H1 (cell line): ENCODE measurements around the gene RBBP9. TPM values are rescaled to one million over a fixed set of nuclear protein-coding genes. Genes with fewer than 3 reads are reported as not detected.

Experiments used
- CTCF ChIA-PET: fragments of 300-600 bp; sonication (Branson Sonifier 250); formaldehyde crosslinking; loops from one replicate; lab custom pipeline; 2021; ENCODE audit not compliant: partially characterized antibody; lab: Charles Lee
- POLR2A ChIA-PET: fragments of 300-600 bp; sonication (Branson Sonifier 250); formaldehyde crosslinking; loops from one replicate; lab custom pipeline; 2021; ENCODE audit warnings: inconsistent platforms; ENCODE audit not compliant: partially characterized antibody; lab: Charles Lee
- DNase-seq, 2 experiments: peaks; one replicate each; pipeline versions ENCODE4 v3.0.0 to v3.0.0-alpha.2; 2010 to 2022; ENCODE audit warnings: low spot score in 2 of 2, low read depth in 1 of 2, mixed read lengths in 1 of 2
- FAIRE-seq: peaks from 2 replicates; lab custom pipeline; 2011; peaks lifted over from hg19 to GRCh38; lab: Jason Lieb, UNC
- H2AFZ ChIP-seq: 2 replicates; pipeline ENCODE4 v1.8.1; 2012; ENCODE audit warnings: low read length, inconsistent platforms
- H2AK5ac ChIP-seq: 2 replicates; pipeline ENCODE4 v1.6.1; 2013; ENCODE audit warnings: low read depth, low read length
- H2BK120ac ChIP-seq: replicated peaks from 2 replicates; pipeline ENCODE3; 2013; ENCODE audit warnings: low read depth, low read length, inconsistent platforms
- H2BK12ac ChIP-seq: 2 replicates; pipeline ENCODE4 v1.6.1; 2013; ENCODE audit warnings: low read depth, low read length
- H2BK15ac ChIP-seq: 2 replicates; pipeline ENCODE4 v1.6.1; 2013; ENCODE audit warnings: low read length
- H2BK20ac ChIP-seq: 2 replicates; pipeline ENCODE4 v1.6.1; 2013; ENCODE audit warnings: low read length
- H2BK5ac ChIP-seq: 2 replicates; pipeline ENCODE4 v1.6.1; 2013; ENCODE audit warnings: low read depth, low read length
- H3K14ac ChIP-seq: 2 replicates; pipeline ENCODE4 v1.6.1; 2013; ENCODE audit warnings: inconsistent platforms; ENCODE audit not compliant: insufficient read length
- H3K18ac ChIP-seq: 2 replicates; pipeline ENCODE4 v1.6.1; 2013; ENCODE audit warnings: low read length; ENCODE audit errors: extremely low read depth
- H3K23ac ChIP-seq: 2 replicates; pipeline ENCODE4 v1.6.1; 2013; ENCODE audit warnings: inconsistent platforms; ENCODE audit not compliant: insufficient read length
- H3K23me2 ChIP-seq: 2 replicates; pipeline ENCODE4 v1.6.1; 2013; ENCODE audit warnings: low read depth, low read length
- H3K27ac ChIP-seq: 2 replicates; pipeline ENCODE4 v1.6.1; 2011; ENCODE audit warnings: low read depth, low read length, inconsistent platforms
- H3K27me3 ChIP-seq, 4 experiments: replicated peaks in 1 of 4; 1 replicate in 1 of 4; 2 replicates in 3 of 4; pipeline versions ENCODE4 v1.6.1 to v1.8.1; 2011 to 2013; ENCODE audit warnings: low read length in 3 of 4, mild to moderate bottlenecking in 3 of 4, inconsistent platforms in 2 of 4, mixed read lengths in 2 of 4, moderate library complexity in 1 of 4; ENCODE audit not compliant: control insufficient read depth in 3 of 4, insufficient read depth in 3 of 4; ENCODE audit errors: extremely low read depth in 1 of 4
- H3K36me3 ChIP-seq, 4 experiments: 2 replicates each; pipeline versions ENCODE4 v1.6.1 to v1.8.1; 2011 to 2013; ENCODE audit warnings: mild to moderate bottlenecking in 4 of 4, low read length in 3 of 4, moderate library complexity in 2 of 4, control low read depth in 1 of 4, inconsistent platforms in 1 of 4; ENCODE audit not compliant: insufficient read depth in 4 of 4, control insufficient read depth in 2 of 4
- H3K4ac ChIP-seq: replicated peaks from 2 replicates; pipeline ENCODE3; 2013; ENCODE audit warnings: low read length, low read depth, mixed read lengths, inconsistent platforms; ENCODE audit not compliant: insufficient read length
- H3K4me1 ChIP-seq, 4 experiments: replicated peaks in 1 of 4; 1 replicate in 1 of 4; 2 replicates in 3 of 4; pipeline versions ENCODE4 v1.6.1 to v1.8.1; 2011 to 2013; ENCODE audit warnings: low read length in 3 of 4, inconsistent platforms in 2 of 4, mixed read lengths in 1 of 4; ENCODE audit not compliant: insufficient read depth in 4 of 4, control insufficient read depth in 3 of 4
- H3K4me2 ChIP-seq, 2 experiments: 2 replicates each; pipeline versions ENCODE4 v1.6.1 to v1.8.1; 2011 to 2013; ENCODE audit warnings: low read depth in 2 of 2, low read length in 2 of 2, control low read depth in 1 of 2, inconsistent platforms in 1 of 2, mild to moderate bottlenecking in 1 of 2; ENCODE audit not compliant: insufficient read depth in 1 of 2
- H3K4me3 ChIP-seq, 4 experiments: fragments of 200-600, 300-600 bp in 1 of 4; sonication (generic), shearing (Covaris generic), sonication (Bioruptor Twin) in 1 of 4; 2 replicates each; pipeline versions ENCODE4 v1.5.1 to v1.8.1; 2011 to 2016; ENCODE audit warnings: low read length in 4 of 4, low read depth in 3 of 4, control low read depth in 2 of 4, inconsistent platforms in 2 of 4, mild to moderate bottlenecking in 2 of 4, mixed read lengths in 1 of 4, moderate library complexity in 1 of 4; ENCODE audit not compliant: insufficient read depth in 2 of 4; ENCODE audit errors: extremely low read depth in 1 of 4
- H3K56ac ChIP-seq: replicated peaks from 2 replicates; pipeline ENCODE3; 2013; ENCODE audit warnings: low read depth, mild to moderate bottlenecking, mixed read lengths, low read length, inconsistent platforms; ENCODE audit not compliant: insufficient read length
- H3K79me1 ChIP-seq: 2 replicates; pipeline ENCODE4 v1.6.1; 2013; ENCODE audit warnings: low read depth, low read length, control low read depth
- H3K79me2 ChIP-seq, 2 experiments: 2 replicates each; pipeline versions ENCODE4 v1.6.1 to v1.8.1; 2012 to 2013; ENCODE audit warnings: low read length in 2 of 2, mild to moderate bottlenecking in 2 of 2, inconsistent platforms in 1 of 2; ENCODE audit not compliant: insufficient read depth in 2 of 2, control insufficient read depth in 1 of 2
- H3K9ac ChIP-seq, 4 experiments: replicated peaks in 1 of 4; 1 replicate in 1 of 4; 2 replicates in 3 of 4; pipeline versions ENCODE4 v1.6.1 to v1.8.1; 2011 to 2013; ENCODE audit warnings: low read depth in 3 of 4, low read length in 3 of 4, control low read depth in 2 of 4, mild to moderate bottlenecking in 2 of 4, moderate library complexity in 2 of 4, inconsistent platforms in 1 of 4; ENCODE audit errors: extremely low read depth in 1 of 4
- H3K9me3 ChIP-seq, 2 experiments: 2 replicates each; pipeline versions ENCODE4 v1.6.1 to v1.8.1; 2012 to 2013; ENCODE audit warnings: mild to moderate bottlenecking in 2 of 2, moderate library complexity in 2 of 2, control low read depth in 1 of 2, inconsistent platforms in 1 of 2, low read depth in 1 of 2, low read length in 1 of 2, mixed read lengths in 1 of 2; ENCODE audit not compliant: insufficient read depth in 2 of 2
- H4K20me1 ChIP-seq, 2 experiments: replicated peaks in 1 of 2; 2 replicates each; pipeline versions ENCODE3 to v1.8.1; 2011 to 2013; ENCODE audit warnings: inconsistent platforms in 2 of 2, low read length in 2 of 2, mild to moderate bottlenecking in 1 of 2; ENCODE audit not compliant: insufficient read depth in 2 of 2, control insufficient read depth in 1 of 2
- H4K5ac ChIP-seq: 2 replicates; pipeline ENCODE4 v1.6.1; 2013; ENCODE audit warnings: low read length, low read depth, mixed read lengths, inconsistent platforms; ENCODE audit not compliant: insufficient read length
- H4K8ac ChIP-seq: 2 replicates; pipeline ENCODE4 v1.8.0; 2013; ENCODE audit warnings: mild to moderate bottlenecking, moderate library complexity, low read length, inconsistent platforms; ENCODE audit not compliant: insufficient read depth; ENCODE audit errors: extremely low read depth
- H4K91ac ChIP-seq: replicated peaks from 2 replicates; pipeline ENCODE3; 2013; ENCODE audit warnings: low read length, mixed read lengths, inconsistent platforms; ENCODE audit not compliant: insufficient read length
- EGR1 ChIP-seq: IDR thresholded peaks from 2 replicates; pipeline ENCODE4 v1.6.1; 2011; ENCODE audit warnings: low read depth, low read length, borderline replicate concordance
- RNF2 ChIP-seq: fragments of 200-900, 300-1000 bp; sonication (generic); IDR thresholded peaks from 2 replicates; pipeline ENCODE4 v1.7.1; 2016; ENCODE audit warnings: borderline replicate concordance, low read depth, mild to moderate bottlenecking, antibody characterized with exemption, low read length; ENCODE audit not compliant: poor library complexity, severe bottlenecking; ENCODE audit errors: missing control alignments
- SIX5 ChIP-seq: IDR thresholded peaks from 2 replicates; pipeline ENCODE4 v1.6.1; 2011; ENCODE audit warnings: mild to moderate bottlenecking, low read depth, low read length
- SP4 ChIP-seq: IDR thresholded peaks from 2 replicates; pipeline ENCODE4 v1.6.1; 2012; ENCODE audit warnings: low read length, inconsistent platforms
- polyA plus RNA-seq, 7 experiments: library from polyadenylated mRNA; depleted of rRNA in 3 of 7; stranded (reverse) in 5 of 7; unstranded in 2 of 7; fragments of >200 nt in 5 of 7; fragments of 200-250 nt in 2 of 7; gene quantifications; 1 replicate in 5 of 7; 2 replicates in 1 of 7; 4 replicates in 1 of 7; pipeline versions ENCODE4 v1.2.1 to v1.2.3, GENCODE V29; 2011 to 2013; ENCODE audit warnings: missing spikeins in 2 of 7, mixed read lengths in 2 of 7
- total RNA-seq: library from RNA; stranded (reverse); fragmentation: NEBNext Ultra II Directional; extraction: Animal tissue kit (Norgen Biotek cat#: 25700); gene quantifications from 2 replicates; pipeline ENCODE4 v1.2.1, GENCODE V29; 2021

Gene RBBP9
- total and polyA plus RNA-seq, 2 of the 8 experiments (the other 6 are each of a cell fraction or from before 2014, with no cell fraction given), result 9.5 to 13.5 TPM

DNA sequence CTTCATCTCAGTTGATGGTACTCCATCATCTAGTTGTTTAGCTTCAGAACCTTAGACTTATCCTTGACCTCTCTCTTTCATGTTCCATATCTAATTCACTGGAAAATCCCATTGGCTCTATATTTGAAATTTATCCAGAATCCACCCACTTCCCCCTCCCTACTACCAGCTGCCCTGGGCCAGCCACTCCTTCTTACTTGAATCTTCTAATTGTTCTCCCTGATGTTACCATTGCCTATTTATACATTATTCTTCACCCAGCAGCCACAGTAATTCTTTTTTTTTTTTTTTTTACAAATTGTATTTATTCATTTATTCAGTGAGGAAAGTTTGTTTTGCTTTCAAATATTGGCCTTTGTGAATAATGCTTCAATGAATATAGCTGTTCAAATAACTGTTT is 18.9 kb upstream of the RBBP9 start:
- Histone ChIP-seq H3K27ac (no peak overlapping the region), H3K4me2 (no peak overlapping the region), H3K23me2 (no peaks in the 10 kb centered on the region), H3K9ac (no peak overlapping the region), H4K8ac (no peak overlapping the region), H2BK20ac (no peak overlapping the region), H2BK5ac (no peak overlapping the region), H3K18ac (no peak overlapping the region), H4K20me1 (peaks cover 3 to 5% of the 10 kb centered on the region in 2 experiments), H3K56ac (no peak overlapping the region), H2BK12ac (no peak overlapping the region), H3K36me3 (peaks cover 3 to 41% (median 21%) of the 10 kb centered on the region in 4 experiments; a peak in 7 of 8 replicates), H3K79me1 (no peaks in the 10 kb centered on the region), H2BK15ac (no peak overlapping the region), H3K4ac (no peak overlapping the region), H3K14ac (no peak overlapping the region), H2AK5ac (no peak overlapping the region), H3K23ac (no peak overlapping the region), H3K4me3 (no peak overlapping the region), H3K9me3 (no peaks in the 10 kb centered on the region), H4K5ac (no peak overlapping the region), H4K91ac (no peak overlapping the region), H2AFZ (no peak overlapping the region), H3K27me3 (no peaks in the 10 kb centered on the region), H3K4me1 (no peaks in the 10 kb centered on the region), H2BK120ac (no peak overlapping the region), H3K79me2 (no peaks in the 10 kb centered on the region; a peak in 1 of 4 replicates)
- ChIA-PET POLR2A (interaction anchor here (1.4 kb wide), 1 partner anchor 9 kb away, joined by 3 read pairs; no protein-coding TSS in a partner anchor), CTCF (no interaction called here)
- FAIRE-seq (no peak), DNase-seq (no peak)
- no peak for TF ChIP-seq RNF2
- no peak for TF ChIP-seq SIX5
- no peak for TF ChIP-seq SP4
- no peak for TF ChIP-seq EGR1
